Esophagus muscularis mucosa (tissue), 4 donors: ENCODE results near the gene PIP4K2A.

Source experiments
- CTCF ChIP-seq, 3 experiments: fragments of 200-600 bp in 2 of 3; fragments of 450-650 bp in 1 of 3; sonication (generic) in 2 of 3; IDR thresholded peaks; one replicate each; pipeline ENCODE4 v1.5.1; 2017 to 2019; ENCODE audit warnings: antibody characterized with exemption in 3 of 3, mild to moderate bottlenecking in 2 of 3, moderate library complexity in 1 of 3
- EP300 ChIP-seq: sonication (generic); formaldehyde crosslinking; IDR thresholded peaks from one replicate; pipeline ENCODE4 v1.6.1; 2017; ENCODE audit warnings: antibody characterized with exemption
- POLR2A ChIP-seq: fragments of 450-650 bp; IDR thresholded peaks from one replicate; pipeline ENCODE4 v1.6.1; 2017; ENCODE audit warnings: antibody characterized with exemption, moderate library complexity, mild to moderate bottlenecking, low read depth
- POLR2AphosphoS5 ChIP-seq, 2 donors: sonication (generic); formaldehyde crosslinking; IDR thresholded peaks; one replicate each; pipeline ENCODE4 v1.6.1; 2017; ENCODE audit warnings: antibody characterized with exemption in 2 of 2

GRCh38 chr10:22557321-22557720, 157.1 kb downstream of the PIP4K2A start:
- TF ChIP-seq CTCF (IDR thresholded peaks at IDR 0.05) (no peak), POLR2A (no peak), EP300 (no peak), POLR2AphosphoS5 (IDR thresholded peaks at IDR 0.05) (no peak)
